GM12878 (cell line): ENCODE measurements around the gene POLR3A.

ENCODE experiments used
- ASH2L ChIP-seq: fragments of 300-600, 200-600 bp; sonication (generic); IDR thresholded peaks from 2 replicates; pipeline ENCODE4 v1.6.1; 2017; ENCODE audit warnings: low read depth, mild to moderate bottlenecking, borderline replicate concordance
- ATF7 ChIP-seq: fragments of 450-650 bp; IDR thresholded peaks from 2 replicates; pipeline ENCODE4 v1.6.1; 2016; ENCODE audit warnings: low read depth, mild to moderate bottlenecking
- CBX3 ChIP-seq: fragments of 200-600 bp; sonication (generic); IDR thresholded peaks from 2 replicates; pipeline ENCODE4 v1.6.1; 2016; ENCODE audit warnings: low read depth, borderline replicate concordance
- CHD2 ChIP-seq: IDR thresholded peaks from 2 replicates; pipeline ENCODE4 v1.6.1; 2011; ENCODE audit warnings: low read depth, low read length, improper control_type of control experiment, borderline replicate concordance
- CHD4 ChIP-seq: fragments of 200-600 bp; sonication (generic); IDR thresholded peaks from 2 replicates; pipeline ENCODE4 v1.6.1; 2016; ENCODE audit warnings: mild to moderate bottlenecking
- CTCF ChIP-seq, 3 experiments: IDR thresholded peaks in 2 of 3; conservative IDR thresholded peaks in 1 of 3; 2 replicates each; pipeline ENCODE4 v1.5.1; 2011; ENCODE audit warnings: low read depth in 3 of 3, low read length in 3 of 3, mild to moderate bottlenecking in 3 of 3, control low read depth in 2 of 3, moderate library complexity in 2 of 3, inconsistent platforms in 1 of 3, mixed read lengths in 1 of 3; ENCODE audit not compliant: control insufficient read depth in 2 of 3, insufficient read depth in 1 of 3; ENCODE audit errors: extremely low read depth in 1 of 3
- EGR1 ChIP-seq, 2 experiments: IDR thresholded peaks; 1 replicate in 1 of 2; 2 replicates in 1 of 2; pipeline ENCODE4 v1.6.1; 2011 to 2012; ENCODE audit warnings: low read depth in 2 of 2, low read length in 2 of 2, borderline replicate concordance in 1 of 2, mild to moderate bottlenecking in 1 of 2, moderate library complexity in 1 of 2
- MAX ChIP-seq: IDR thresholded peaks from 2 replicates; pipeline ENCODE4 v1.6.1; 2012; ENCODE audit warnings: low read depth, low read length, improper control_type of control experiment
- MEF2B ChIP-seq: fragments of 450-650 bp; IDR thresholded peaks from 2 replicates; pipeline ENCODE4 v1.6.1; 2018; ENCODE audit warnings: mild to moderate bottlenecking, moderate library complexity; ENCODE audit not compliant: partially characterized antibody, poor library complexity, severe bottlenecking
- NFIC ChIP-seq: IDR thresholded peaks from 2 replicates; pipeline ENCODE4 v1.6.1; 2012; ENCODE audit warnings: low read depth, mild to moderate bottlenecking, inconsistent platforms, low read length, moderate library complexity
- POLR2AphosphoS5 ChIP-seq: IDR thresholded peaks from 2 replicates; pipeline ENCODE4 v1.6.1; 2011; ENCODE audit warnings: mild to moderate bottlenecking, low read length, inconsistent platforms
- TAF1 ChIP-seq: IDR thresholded peaks from 2 replicates; pipeline ENCODE4 v1.6.1; 2011; ENCODE audit warnings: mild to moderate bottlenecking, low read depth, low read length, borderline replicate concordance

DNA sequence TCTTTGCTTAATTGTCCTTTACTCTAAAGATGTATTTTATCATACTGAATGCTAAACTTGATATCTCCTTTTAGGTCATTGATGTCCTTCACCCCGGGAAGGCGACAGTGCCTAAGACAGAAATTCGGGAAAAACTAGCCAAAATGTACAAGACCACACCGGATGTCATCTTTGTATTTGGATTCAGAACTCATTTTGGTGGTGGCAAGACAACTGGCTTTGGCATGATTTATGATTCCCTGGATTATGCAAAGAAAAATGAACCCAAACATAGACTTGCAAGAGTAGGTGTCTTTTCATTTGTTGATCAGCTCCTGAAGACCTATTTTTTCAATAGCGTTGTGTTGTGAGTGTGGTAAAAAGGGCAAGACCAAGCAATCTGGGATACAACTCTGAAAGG lies 6.1 kb upstream of the POLR3A start:
- TF ChIP-seq TAF1 (no peak), CTCF (IDR thresholded peaks at IDR 0.05 in 2 of 3, conservative IDR thresholded peaks at IDR 0.05 in 1 of 3; ENCODE audit: control insufficient read depth in 2 of 3, extremely low read depth in 1 of 3, insufficient read depth in 1 of 3, low read depth in 3 of 3, low read length in 3 of 3) (no peak), NFIC (no peak), ATF7 (no peak), MAX (no peak), CHD4 (no peak), CBX3 (no peak), MEF2B (no peak), CHD2 (no peak), EGR1 (IDR thresholded peaks at IDR 0.05; ENCODE audit: borderline replicate concordance in 1 of 2, low read depth in 2 of 2, low read length in 2 of 2) (no peak), ASH2L (no peak), POLR2AphosphoS5 (no peak)
